Testis (tissue), 2 donors: ENCODE data around the gene SMIM5.
A peak's percentile ranks its signal among the peaks of the same experiment; 100 is the strongest.

Experiments used
- POLR2A ChIP-seq: fragments of 450-650 bp; IDR thresholded peaks from one replicate; pipeline ENCODE4 v1.6.1; 2017; ENCODE audit warnings: antibody characterized with exemption, mild to moderate bottlenecking, moderate library complexity
- TF ChIP-seq, protein P1 (sequence below), 3 experiments: fragments of 450-650 bp in 2 of 3; fragments of 200-600 bp in 1 of 3; sonication (generic) in 1 of 3; IDR thresholded peaks; one replicate each; pipeline ENCODE4 v1.5.1; 2016 to 2019; ENCODE audit warnings: antibody characterized with exemption in 3 of 3, mild to moderate bottlenecking in 2 of 3, moderate library complexity in 1 of 3

DNA sequence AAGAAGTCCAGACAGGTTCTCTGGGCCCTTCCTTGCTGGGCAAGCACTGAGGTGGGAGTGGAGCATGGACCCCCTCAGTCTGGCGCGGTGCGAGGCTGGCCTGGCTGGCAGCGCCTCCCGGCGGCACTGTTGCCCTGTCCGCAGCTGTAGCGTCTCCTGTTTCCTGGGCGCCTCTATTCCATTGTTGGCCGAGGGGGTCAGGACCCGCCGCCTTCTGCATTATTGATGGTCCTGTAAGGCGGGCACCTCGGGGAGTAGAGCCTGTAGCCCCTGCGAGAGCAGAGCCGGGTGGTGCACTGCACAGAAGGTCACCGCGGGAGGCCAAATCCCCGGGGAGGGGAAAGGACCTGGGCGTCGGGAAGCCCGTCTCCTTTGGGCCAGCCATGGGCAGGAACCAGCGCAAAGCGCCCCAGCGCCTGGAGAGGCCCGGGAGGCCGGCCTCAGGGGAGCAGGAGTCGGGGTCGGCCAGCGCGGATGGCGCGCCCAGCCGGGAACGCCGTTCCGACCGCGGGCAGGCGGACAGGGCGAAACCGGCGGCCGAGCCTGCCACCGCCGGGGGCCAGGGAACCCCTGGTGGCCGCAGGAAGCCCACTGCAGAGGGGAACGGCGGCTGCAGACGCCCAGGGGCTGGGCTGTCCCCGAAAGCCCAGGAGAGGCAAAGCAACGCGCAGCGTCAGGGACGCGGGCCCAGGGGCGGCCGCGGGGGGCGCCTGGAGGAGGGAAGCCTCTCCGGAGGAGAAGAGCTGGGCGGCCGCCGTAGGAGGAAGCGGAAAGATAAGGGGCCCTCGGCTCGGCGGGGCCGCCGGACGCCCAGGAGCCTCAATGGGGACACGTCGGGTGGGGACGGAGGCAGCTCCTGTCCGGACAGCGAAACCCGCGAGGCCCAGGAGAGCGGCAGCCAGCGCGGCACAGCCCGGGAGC, 45.3 kb upstream of the SMIM5 start, which contains the start of gene MYO15B:
- no peak for TF ChIP-seq POLR2A
- TF ChIP-seq, protein P1, sequence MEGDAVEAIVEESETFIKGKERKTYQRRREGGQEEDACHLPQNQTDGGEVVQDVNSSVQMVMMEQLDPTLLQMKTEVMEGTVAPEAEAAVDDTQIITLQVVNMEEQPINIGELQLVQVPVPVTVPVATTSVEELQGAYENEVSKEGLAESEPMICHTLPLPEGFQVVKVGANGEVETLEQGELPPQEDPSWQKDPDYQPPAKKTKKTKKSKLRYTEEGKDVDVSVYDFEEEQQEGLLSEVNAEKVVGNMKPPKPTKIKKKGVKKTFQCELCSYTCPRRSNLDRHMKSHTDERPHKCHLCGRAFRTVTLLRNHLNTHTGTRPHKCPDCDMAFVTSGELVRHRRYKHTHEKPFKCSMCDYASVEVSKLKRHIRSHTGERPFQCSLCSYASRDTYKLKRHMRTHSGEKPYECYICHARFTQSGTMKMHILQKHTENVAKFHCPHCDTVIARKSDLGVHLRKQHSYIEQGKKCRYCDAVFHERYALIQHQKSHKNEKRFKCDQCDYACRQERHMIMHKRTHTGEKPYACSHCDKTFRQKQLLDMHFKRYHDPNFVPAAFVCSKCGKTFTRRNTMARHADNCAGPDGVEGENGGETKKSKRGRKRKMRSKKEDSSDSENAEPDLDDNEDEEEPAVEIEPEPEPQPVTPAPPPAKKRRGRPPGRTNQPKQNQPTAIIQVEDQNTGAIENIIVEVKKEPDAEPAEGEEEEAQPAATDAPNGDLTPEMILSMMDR (IDR thresholded peaks at IDR 0.05), result peak; percentile 24 to 44 (median 42)
